ENCODE data around the gene TADA3. TPM values are rescaled to one million over a fixed set of nuclear protein-coding genes. Genes with fewer than 3 reads are reported as not detected.
A peak's percentile ranks its signal among the peaks of the same experiment; 100 is the strongest.

TADA3 gene
- total and polyA plus RNA-seq, 9 of the 15 experiments (the other 6 are each of a cell fraction or from before 2014, with no cell fraction given) = 4.1 to 110 (median 74.8) TPM

- TF ChIP-seq NKRF (IDR thresholded peaks at IDR 0.05; ENCODE audit: borderline replicate concordance) (peak; percentile 56; the same call in 1 of the 2 replicates), ZNF785 (CRISPR knock-in tag; IDR thresholded peaks at IDR 0.05) (0 out of 2 replicates have a peak, but pooled peaks have one; percentile 7), HNRNPL (IDR thresholded peaks at IDR 0.05; ENCODE audit: low read depth, low read length) (peak; percentile 21; the same call in 1 of the 2 replicates), MYNN (IDR thresholded peaks at IDR 0.05) (0 out of 2 replicates have a peak, but pooled peaks have one; percentile 33), MYNN (CRISPR knock-in tag; IDR thresholded peaks at IDR 0.05) (no peak), RB1 (IDR thresholded peaks at IDR 0.05; ENCODE audit: low read depth) (peak; percentile 39), BRD4 (IDR thresholded peaks at IDR 0.05) (peak; percentile 29), EGR1 (conservative IDR thresholded peaks at IDR 0.05) (peak; percentile 99), KLF13 (tag; IDR thresholded peaks at IDR 0.05; ENCODE audit: borderline replicate concordance, low read depth) (0 out of 2 replicates have a peak, but pooled peaks have one; percentile 74), RNF2 (IDR thresholded peaks at IDR 0.05) (peak; percentile 28; the same call in 1 of the 2 replicates), MAFF (IDR thresholded peaks at IDR 0.05; ENCODE audit: low read length) (peak; percentile 87), FOXA3 (CRISPR knock-in tag; conservative IDR thresholded peaks at IDR 0.05 in 1 of 2, IDR thresholded peaks at IDR 0.05 in 1 of 2) (0 out of 4 replicates have a peak, but pooled peaks of 1 of the 2 experiments have one; percentile 24), ZBTB9 (CRISPR knock-in tag; IDR thresholded peaks at IDR 0.05) (peak; percentile 82; the same call in 1 of the 2 replicates), YY1 (IDR thresholded peaks at IDR 0.05; ENCODE audit: borderline replicate concordance in 1 of 3, control insufficient read depth in 1 of 3, extremely low read depth in 1 of 3, insufficient read depth in 3 of 3, insufficient read length in 1 of 3, insufficient replicate concordance in 2 of 3, low read depth in 1 of 3, low read length in 2 of 3) (peak in 2 of 3 experiments; percentile 62 to 77), MIER1 (IDR thresholded peaks at IDR 0.05; ENCODE audit: low read depth) (no peak; the same call in 1 of the 2 replicates), ATF1 (CRISPR knock-in tag; IDR thresholded peaks at IDR 0.05) (no peak), ATF1 (tag; IDR thresholded peaks at IDR 0.05) (peak; percentile 71; the same call in 1 of the 2 replicates), TFAP4 (CRISPR knock-in tag; IDR thresholded peaks at IDR 0.05; ENCODE audit: borderline replicate concordance) (peak; percentile 73), CCNT2 (IDR thresholded peaks at IDR 0.05; ENCODE audit: borderline replicate concordance, extremely low read depth, insufficient read length, low read depth, low read length) (peak; percentile 67), JUNB (CRISPR knock-in tag; conservative IDR thresholded peaks at IDR 0.05) (no peak), ZNF239 (CRISPR knock-in tag; IDR thresholded peaks at IDR 0.05) (peak; percentile 42; the same call in 1 of the 2 replicates), TAF1 (IDR thresholded peaks at IDR 0.05; ENCODE audit: control insufficient read depth, extremely low read depth, insufficient read depth, low read length, severe bottlenecking) (peak; percentile 97), ZNF76 (CRISPR knock-in tag; IDR thresholded peaks at IDR 0.05; ENCODE audit: borderline replicate concordance) (0 out of 2 replicates have a peak, but pooled peaks have one; percentile 16), KLF6 (CRISPR knock-in tag; IDR thresholded peaks at IDR 0.05; ENCODE audit: borderline replicate concordance) (peak; percentile 64)
These were observed at the start of gene TADA3, which contains the start of gene ARPC4 (continued) for GRCh38 chr3:9792405-9793160.

Data from K562 (cell line).